Gastroesophageal sphincter (tissue), 4 donors: ENCODE measurements around the gene OTX2. TPM values are rescaled to one million over a fixed set of nuclear protein-coding genes. Genes with fewer than 3 reads are reported as not detected.

Experiments used
- ATAC-seq: fragments of 150-250 bp; one replicate; pipeline ENCODE4 v1.9.1; 2016; ENCODE audit warnings: mild to moderate bottlenecking, moderate library complexity
- H3K27ac ChIP-seq, 4 donors: fragments of 200-600 bp; sonication (generic) in 3 of 4; 1 replicate in 3 of 4; 2 replicates in 1 of 4; pipeline ENCODE4 v1.5.1; 2016 to 2019
- H3K27me3 ChIP-seq: fragments of 200-600 bp; sonication (generic); one replicate; pipeline ENCODE4 v1.5.1; 2019
- H3K36me3 ChIP-seq, 2 donors: fragments of 200-600 bp; sonication (generic); one replicate each; pipeline ENCODE4 v1.5.1; 2019; ENCODE audit warnings: control low read depth in 1 of 2
- H3K4me1 ChIP-seq, 3 donors: fragments of 200-600 bp; sonication (generic); 1 replicate in 2 of 3; 2 replicates in 1 of 3; pipeline ENCODE4 v1.5.1; 2016 to 2019; ENCODE audit warnings: control low read depth in 2 of 3
- H3K4me3 ChIP-seq, 2 donors: fragments of 200-600 bp; sonication (generic); one replicate each; pipeline ENCODE4 v1.5.1; 2019; ENCODE audit warnings: mild to moderate bottlenecking in 1 of 2, moderate library complexity in 1 of 2
- H3K9me3 ChIP-seq, 3 donors: fragments of 200-600 bp; sonication (generic); one replicate each; pipeline ENCODE4 v1.5.1; 2017 to 2019; ENCODE audit warnings: control low read depth in 2 of 3
- CTCF ChIP-seq, 4 experiments: fragments of 200-600 bp in 2 of 4; fragments of 450-650 bp in 2 of 4; sonication (generic) in 1 of 4; IDR thresholded peaks; one replicate each; pipeline ENCODE4 v1.5.1; 2017 to 2019; ENCODE audit warnings: antibody characterized with exemption in 4 of 4, mild to moderate bottlenecking in 2 of 4, moderate library complexity in 2 of 4
- EP300 ChIP-seq: sonication (generic); formaldehyde crosslinking; IDR thresholded peaks from one replicate; pipeline ENCODE4 v1.6.1; 2017; ENCODE audit warnings: antibody characterized with exemption, mild to moderate bottlenecking
- POLR2A ChIP-seq, 2 donors: fragments of 450-650 bp; IDR thresholded peaks; one replicate each; pipeline ENCODE4 v1.6.1; 2017; ENCODE audit warnings: antibody characterized with exemption in 2 of 2, mild to moderate bottlenecking in 2 of 2, moderate library complexity in 1 of 2
- POLR2AphosphoS5 ChIP-seq: sonication (generic); formaldehyde crosslinking; IDR thresholded peaks from one replicate; pipeline ENCODE4 v1.6.1; 2017; ENCODE audit warnings: antibody characterized with exemption
- WGBS, 2 donors: methylation state at CpG; one replicate each; pipeline ENCODE4 v1.1.5; 2018; ENCODE audit warnings: low coverage in 1 of 2; 5-methylcytosine and 5-hydroxymethylcytosine counted together
- total RNA-seq, 4 donors: library from RNA; depleted of rRNA; stranded (reverse); fragments of >200 nt; gene quantifications; one replicate each; pipeline ENCODE4 v1.1.0, GENCODE V29; 2016

The OTX2 gene
- total RNA-seq, 4 donors from 2014 or later, result not detected

- Histone ChIP-seq H3K4me3 (no peak overlapping the region), H3K4me1 (peaks cover 0 to 37% (median 0%) of the 10 kb centered on the region in 3 donors), H3K27ac (no peak overlapping the region), H3K9me3 (no peaks in the 10 kb centered on the region), H3K27me3 (peaks cover 80% of the 10 kb centered on the region), H3K36me3 (no peaks in the 10 kb centered on the region)
- TF ChIP-seq CTCF (IDR thresholded peaks at IDR 0.05), result no peak
- no peak for TF ChIP-seq POLR2A (IDR thresholded peaks at IDR 0.05)
- no peak for TF ChIP-seq EP300
- TF ChIP-seq POLR2AphosphoS5, result no peak
- no peak for ATAC-seq
- 13% methylated on average over 8 of the region's 56 CpGs; no CpG with 5 or more reads in 1 of the 2 donors for WGBS, 2 donors
Observed at GRCh38 chr14:56794557-56795283, 15.6 kb downstream of the OTX2 start.

- peaks cover 74% of the 10 kb centered on the region for H3K27me3 ChIP-seq
- WGBS, 2 donors, result 21 to 50% methylated on average over 1 to 7 of the region's 33 CpGs
- peaks cover 0 to 37% (median 0%) of the 10 kb centered on the region in 3 donors for H3K4me1 ChIP-seq
- H3K9me3 ChIP-seq, result no peaks in the 10 kb centered on the region
- H3K36me3 ChIP-seq, result no peaks in the 10 kb centered on the region
- no peak for TF ChIP-seq CTCF (IDR thresholded peaks at IDR 0.05)
- TF ChIP-seq POLR2AphosphoS5, result no peak
- TF ChIP-seq EP300, result no peak
- no peak for TF ChIP-seq POLR2A (IDR thresholded peaks at IDR 0.05)
- no peak overlapping the region for H3K27ac ChIP-seq
- ATAC-seq, result no peak
- no peak overlapping the region for H3K4me3 ChIP-seq
Observed at GRCh38 chr14:56794088-56794556, 16.2 kb downstream of the OTX2 start.

DNA sequence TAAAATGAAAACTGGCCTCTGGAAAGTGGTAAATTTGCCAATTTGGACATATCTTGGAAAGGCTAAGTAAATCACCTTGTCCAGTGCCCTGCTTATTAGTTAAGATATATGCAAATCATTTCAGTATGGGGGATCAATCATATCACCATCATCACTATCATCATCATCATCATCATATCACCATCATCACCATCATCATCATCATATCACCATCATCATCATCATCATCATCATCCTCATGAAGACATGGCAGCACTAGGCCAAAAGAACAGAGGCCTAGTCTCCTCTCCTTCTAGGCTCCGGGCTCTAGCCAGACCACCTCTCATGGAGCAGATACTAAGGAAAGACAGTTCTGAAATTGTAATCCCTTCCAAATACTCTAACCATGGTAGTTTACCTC is 20.3 kb downstream of the OTX2 start:
- TF ChIP-seq EP300 (no peak), POLR2AphosphoS5 (no peak), CTCF (IDR thresholded peaks at IDR 0.05) (no peak), POLR2A (IDR thresholded peaks at IDR 0.05) (no peak)
- Histone ChIP-seq H3K9me3 (no peaks in the 10 kb centered on the region), H3K4me1 (peaks cover 0 to 10% (median 0%) of the 10 kb centered on the region in 3 donors), H3K27ac (no peak overlapping the region), H3K27me3 (peaks cover 45% of the 10 kb centered on the region), H3K36me3 (no peaks in the 10 kb centered on the region), H3K4me3 (no peak overlapping the region)
- ATAC-seq, result no peak
- 83 to 100% methylated on average over 1 of the region's 1 CpG for WGBS, 2 donors

GRCh38 chr14:56787530-56787929 is 22.7 kb downstream of the OTX2 start:
- TF ChIP-seq POLR2AphosphoS5 (no peak), POLR2A (IDR thresholded peaks at IDR 0.05) (no peak), CTCF (IDR thresholded peaks at IDR 0.05) (no peak), EP300 (no peak)
- Histone ChIP-seq H3K4me3 (no peak overlapping the region), H3K27me3 (peaks cover 26% of the 10 kb centered on the region), H3K27ac (no peak overlapping the region), H3K36me3 (no peaks in the 10 kb centered on the region), H3K4me1 (no peaks in the 10 kb centered on the region), H3K9me3 (no peaks in the 10 kb centered on the region)
- ATAC-seq, result no peak

GRCh38 chr14:56782711-56783110 is 27.6 kb downstream of the OTX2 start:
- no peaks in the 10 kb centered on the region for H3K36me3 ChIP-seq
- WGBS, 2 donors, result 38 to 71% methylated on average over 1 of the region's 1 CpG
- no peak overlapping the region for H3K4me3 ChIP-seq
- TF ChIP-seq CTCF (IDR thresholded peaks at IDR 0.05) (no peak), POLR2A (IDR thresholded peaks at IDR 0.05) (no peak), POLR2AphosphoS5 (no peak), EP300 (no peak)
- H3K9me3 ChIP-seq, result no peaks in the 10 kb centered on the region
- no peak overlapping the region for H3K27ac ChIP-seq
- H3K27me3 ChIP-seq, result peaks cover 28% of the 10 kb centered on the region
- no peak for ATAC-seq
- no peaks in the 10 kb centered on the region for H3K4me1 ChIP-seq
